ENCODE data around the gene GAK.

GRCh38 chr4:958314-958665, 26.2 kb upstream of the GAK start:
- TF ChIP-seq, protein P1, sequence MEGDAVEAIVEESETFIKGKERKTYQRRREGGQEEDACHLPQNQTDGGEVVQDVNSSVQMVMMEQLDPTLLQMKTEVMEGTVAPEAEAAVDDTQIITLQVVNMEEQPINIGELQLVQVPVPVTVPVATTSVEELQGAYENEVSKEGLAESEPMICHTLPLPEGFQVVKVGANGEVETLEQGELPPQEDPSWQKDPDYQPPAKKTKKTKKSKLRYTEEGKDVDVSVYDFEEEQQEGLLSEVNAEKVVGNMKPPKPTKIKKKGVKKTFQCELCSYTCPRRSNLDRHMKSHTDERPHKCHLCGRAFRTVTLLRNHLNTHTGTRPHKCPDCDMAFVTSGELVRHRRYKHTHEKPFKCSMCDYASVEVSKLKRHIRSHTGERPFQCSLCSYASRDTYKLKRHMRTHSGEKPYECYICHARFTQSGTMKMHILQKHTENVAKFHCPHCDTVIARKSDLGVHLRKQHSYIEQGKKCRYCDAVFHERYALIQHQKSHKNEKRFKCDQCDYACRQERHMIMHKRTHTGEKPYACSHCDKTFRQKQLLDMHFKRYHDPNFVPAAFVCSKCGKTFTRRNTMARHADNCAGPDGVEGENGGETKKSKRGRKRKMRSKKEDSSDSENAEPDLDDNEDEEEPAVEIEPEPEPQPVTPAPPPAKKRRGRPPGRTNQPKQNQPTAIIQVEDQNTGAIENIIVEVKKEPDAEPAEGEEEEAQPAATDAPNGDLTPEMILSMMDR (IDR thresholded peaks at IDR 0.05) = no peak
- TF ChIP-seq POLR2AphosphoS5 (IDR thresholded peaks at IDR 0.05; ENCODE audit: insufficient read depth in 1 of 2, low read depth in 1 of 2) = no peak

Measured in vagina (tissue), 2 donors.